GM04504 (cell line): Measurements from ENCODE around the gene RNU5D-1.
"Not testable (repeated sequence)": the region's sequence is repeated elsewhere in the genome, so short reads cannot be mapped to it uniquely, and the experiment has no call there.

Experiments
- DNase-seq: peaks from one replicate; pipeline ENCODE4 v3.0.0-alpha.2; 2012; ENCODE audit warnings: low read depth

The RNU5D-1 gene

DNA sequence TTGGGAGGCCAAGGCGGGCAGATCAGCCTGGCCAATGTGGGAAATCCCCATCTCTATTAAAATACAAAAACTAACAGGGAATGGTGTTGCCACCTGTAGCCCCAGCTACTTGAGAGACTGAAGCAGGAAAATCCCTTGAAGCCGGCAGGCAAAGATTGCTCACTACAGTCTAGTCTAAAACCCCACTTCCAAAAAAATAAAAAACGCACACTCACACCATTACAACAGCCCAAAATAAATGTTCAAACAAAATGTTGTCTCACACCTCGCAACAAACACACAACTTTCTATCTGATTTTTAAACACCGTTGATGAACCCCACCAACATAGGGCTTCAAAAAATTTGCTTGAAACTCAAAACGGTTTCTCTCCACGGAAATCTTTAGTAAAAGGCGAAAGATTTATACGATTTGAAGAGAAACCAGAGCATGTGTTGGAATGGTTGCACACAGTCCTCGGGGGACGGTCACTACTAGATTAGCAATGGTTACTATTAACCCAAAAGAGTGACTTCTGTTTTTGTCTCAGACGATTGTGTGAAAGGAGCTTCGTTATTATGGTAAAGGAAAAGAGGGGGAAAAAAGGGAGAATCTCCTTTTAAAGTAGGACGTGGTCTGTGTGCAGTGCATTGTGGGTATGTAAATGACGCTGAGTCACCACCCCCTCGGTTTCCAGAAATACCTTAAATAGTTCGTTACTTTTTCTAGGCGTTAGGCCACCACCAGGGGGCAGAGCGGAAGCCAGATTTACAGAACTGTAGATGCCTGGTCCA, at the start of gene RNU5D-1:
Gene RNU5D-1, minus strand, starts transcription at position 430 of the 772 bp plus-strand sequence.
- DNase-seq, result peak; percentile 89

DNA sequence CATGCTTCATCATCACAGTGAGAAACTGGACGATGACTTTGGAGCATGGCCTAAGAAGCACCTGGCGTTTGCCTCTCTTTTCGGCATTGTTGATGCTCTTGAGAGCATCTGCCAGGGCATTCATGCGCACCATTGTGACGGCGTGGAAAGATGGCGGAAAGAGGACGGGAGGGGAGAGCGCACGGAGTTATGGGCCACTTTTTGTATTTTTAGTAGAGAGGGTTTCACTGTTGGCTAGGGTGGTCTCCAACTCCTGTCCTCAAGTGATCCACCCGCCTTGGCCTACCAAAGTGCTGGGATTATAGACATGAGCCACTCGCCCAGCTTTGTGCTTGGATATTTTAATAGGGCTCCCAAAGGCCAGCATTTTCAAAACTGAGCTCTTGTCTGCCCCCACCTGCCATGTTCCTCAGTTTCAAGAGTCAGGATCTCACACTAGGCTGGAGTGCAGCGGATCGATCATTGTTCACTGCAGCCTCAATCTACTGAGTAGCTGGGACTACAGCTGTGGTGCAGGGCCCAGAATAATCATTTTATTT, 49.7 kb upstream of the RNU5D-1 start:
- no peak for DNase-seq

DNA sequence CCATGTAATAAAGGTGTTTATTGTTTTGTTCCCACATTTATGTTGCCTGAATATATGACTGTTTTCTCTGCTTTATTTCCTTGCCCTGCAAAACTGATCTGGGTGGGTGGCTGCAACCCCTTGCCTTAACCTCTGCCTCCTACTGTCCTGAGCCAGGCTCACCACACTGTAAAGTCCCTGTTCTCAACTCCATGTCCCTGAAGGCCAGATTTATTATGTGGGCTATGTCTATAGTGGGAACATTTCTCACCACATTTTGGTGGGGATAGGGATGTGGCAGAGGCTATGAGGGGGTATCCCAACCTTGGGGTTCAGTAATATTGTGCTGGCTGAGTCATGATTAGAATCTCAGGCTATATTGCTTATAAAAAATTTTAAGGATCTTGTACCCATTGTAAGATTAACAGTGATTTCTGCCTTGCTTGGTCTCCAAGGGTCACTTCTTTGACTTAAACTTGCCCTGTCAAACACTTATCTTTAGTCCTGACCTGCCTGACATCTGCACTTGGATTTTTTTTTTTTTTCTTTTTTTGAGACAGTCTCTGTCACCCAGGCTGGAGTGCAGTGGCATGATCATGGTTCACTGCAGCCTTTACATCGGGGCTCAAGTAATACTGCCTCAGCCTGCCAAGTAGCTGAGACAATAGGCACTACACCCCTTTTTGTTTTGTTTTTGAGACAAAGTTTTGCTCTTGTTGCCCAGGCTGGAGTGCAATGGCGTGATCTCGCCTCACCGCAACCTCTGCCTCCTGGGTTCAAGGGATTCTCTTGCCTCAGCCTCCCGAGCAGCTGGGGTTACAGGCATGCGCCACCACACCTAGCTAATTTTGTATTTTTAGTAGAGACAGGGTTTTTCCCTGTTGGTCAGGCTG, 48.0 kb upstream of the RNU5D-1 start:
- no peak for DNase-seq

DNA sequence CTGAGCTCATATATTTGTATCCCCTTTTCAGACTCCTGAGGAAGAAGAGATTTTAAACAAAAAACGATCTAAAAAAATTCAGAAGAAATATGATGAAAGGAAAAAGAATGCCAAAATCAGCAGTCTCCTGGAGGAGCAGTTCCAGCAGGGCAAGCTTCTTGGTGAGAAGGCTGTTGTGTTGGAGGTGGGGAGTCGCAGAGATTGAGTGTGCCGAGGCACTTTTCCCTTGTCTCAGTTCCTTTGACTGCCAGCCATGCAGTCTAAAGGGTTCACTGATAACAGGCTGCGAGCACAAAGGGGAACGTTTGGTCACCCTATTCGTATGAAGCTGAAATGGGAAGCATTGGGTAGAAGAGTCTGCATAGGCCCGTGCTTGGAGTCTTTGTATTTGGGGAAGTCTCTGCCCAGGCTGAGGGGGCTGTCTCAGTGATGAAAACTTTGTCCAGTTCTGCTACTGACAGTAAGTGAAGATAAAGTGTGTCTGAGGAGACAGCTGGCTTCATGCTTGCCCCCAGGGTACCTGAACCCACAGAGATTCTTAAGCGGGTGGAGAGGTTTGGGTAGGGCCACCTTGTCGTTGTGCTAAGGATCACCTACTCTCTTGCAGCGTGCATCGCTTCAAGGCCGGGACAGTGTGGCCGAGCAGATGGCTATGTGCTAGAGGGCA, 47.1 kb upstream of the RNU5D-1 start:
- no peak for DNase-seq

- DNase-seq, result no peak
Observed at GRCh38 chr1:44777547-44777946, 46.6 kb upstream of the RNU5D-1 start.

GRCh38 chr1:44776730-44777068, 45.7 kb upstream of the RNU5D-1 start:
- no peak for DNase-seq

GRCh38 chr1:44775930-44776729, 45.2 kb upstream of the RNU5D-1 start:
- DNase-seq, result no peak

- DNase-seq, result peak; percentile 89
Observed at GRCh38 chr1:44775078-44775929, 44.3 kb upstream of the RNU5D-1 start, which contains the start of gene RPS8. TSS of gene RPS8 (plus strand) at chr1:44775540. CDS start at chr1:44775597, 57 bp downstream.

- DNase-seq, result not testable (repeated sequence)
Observed at GRCh38 chr1:44766421-44766820, 35.5 kb upstream of the RNU5D-1 start.

DNA sequence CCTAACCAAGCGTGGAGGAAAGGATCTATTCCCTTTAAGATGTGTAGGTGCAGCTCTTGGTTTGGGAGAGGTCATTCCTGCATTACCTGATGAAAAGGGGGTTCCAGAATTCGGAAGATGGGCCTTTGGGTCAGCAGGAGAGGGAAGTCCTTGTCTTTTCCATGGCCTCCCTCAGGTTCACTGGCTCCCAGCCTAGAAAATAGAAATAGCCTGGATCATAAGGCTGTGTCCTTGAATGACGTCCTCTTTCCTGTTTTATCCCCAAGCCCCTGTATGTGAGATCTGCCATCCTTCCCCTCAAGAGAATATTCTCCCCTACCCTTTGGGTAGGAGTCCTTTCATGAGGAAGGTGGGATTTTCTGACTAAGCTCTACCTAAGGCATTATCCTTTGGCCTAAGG, 29.9 kb upstream of the RNU5D-1 start:
- DNase-seq, result no peak

DNA sequence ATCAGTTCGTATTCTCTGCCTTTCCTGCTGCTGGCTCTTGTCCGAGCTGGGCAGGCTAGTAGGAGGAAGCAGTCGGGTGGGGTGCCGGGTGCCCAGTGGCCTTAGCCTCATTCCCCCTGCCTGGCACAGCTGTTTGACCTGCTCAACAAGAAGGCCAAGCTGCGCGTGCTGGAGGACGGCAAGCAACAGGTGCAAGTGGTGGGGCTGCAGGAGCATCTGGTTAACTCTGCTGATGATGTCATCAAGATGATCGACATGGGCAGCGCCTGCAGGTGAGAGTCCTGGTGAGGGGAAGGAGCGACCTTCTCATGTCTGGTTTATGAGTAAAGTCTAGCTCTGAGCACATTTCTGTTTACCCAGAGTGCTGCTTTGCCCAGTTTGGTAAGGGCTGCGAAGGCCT, 28.1 kb upstream of the RNU5D-1 start:
- no peak for DNase-seq

DNA sequence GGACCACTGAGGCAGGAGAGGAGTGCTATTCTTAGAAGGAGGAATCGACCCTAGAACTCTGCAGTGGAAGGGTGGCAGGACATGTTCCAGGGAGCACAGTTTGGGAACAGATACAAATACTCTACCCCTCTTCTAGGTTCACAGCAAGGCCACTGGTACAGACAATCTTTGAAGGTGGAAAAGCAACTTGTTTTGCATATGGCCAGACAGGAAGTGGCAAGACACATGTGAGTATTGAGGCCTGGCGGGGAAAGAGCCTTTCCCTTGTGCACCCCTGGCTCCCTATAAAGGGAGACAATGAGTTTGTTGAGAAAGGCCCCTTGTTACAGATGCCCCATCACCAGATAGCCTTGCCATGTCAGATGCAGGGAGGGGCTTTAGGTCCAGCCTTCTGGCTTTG, 26.4 kb upstream of the RNU5D-1 start:
- no peak for DNase-seq

GRCh38 chr1:44747878-44748277, 16.9 kb upstream of the RNU5D-1 start:
- no peak for DNase-seq

DNA sequence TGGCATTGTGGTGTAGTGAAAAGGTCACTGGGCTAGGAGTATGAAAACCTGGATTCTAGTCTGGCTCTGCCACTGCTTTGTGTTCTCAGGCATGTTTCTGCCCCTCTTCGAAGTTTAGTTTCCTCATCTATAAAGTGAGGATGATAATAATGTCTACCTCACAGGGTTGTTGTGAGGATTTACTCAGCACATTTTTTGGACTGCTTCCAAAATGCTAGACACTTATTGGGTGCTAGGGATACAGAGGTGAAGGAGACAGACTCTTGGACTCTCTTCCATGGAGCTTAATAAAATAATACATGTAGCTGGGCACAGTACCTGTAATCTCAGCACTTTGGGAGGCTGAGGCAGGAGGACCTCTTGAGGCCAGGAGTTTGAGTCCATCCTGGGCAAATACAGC, 12.2 kb upstream of the RNU5D-1 start:
- DNase-seq, result no peak

DNA sequence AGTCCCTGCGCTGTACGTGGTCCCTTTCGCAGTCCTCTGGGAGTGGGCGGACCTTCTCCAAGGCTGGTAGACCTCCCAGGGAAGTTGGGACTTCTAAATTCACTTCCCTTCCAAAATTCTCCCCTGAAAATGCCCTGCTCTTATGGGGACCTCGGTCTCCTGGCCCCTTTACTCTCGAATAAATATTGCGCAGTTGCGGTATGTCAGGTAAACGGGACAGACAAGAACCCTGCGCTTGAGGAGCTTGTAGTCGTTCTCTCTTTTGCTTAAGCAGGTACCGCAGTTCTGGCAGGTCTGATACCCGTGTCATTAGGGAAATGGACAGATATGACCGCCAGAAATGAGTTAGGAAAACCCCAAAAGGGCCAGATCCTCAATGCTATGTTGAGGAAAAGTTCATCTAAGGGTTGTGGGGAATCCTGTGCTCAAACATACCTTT, 9.2 kb upstream of the RNU5D-1 start:
- no peak for DNase-seq

GRCh38 chr1:44739307-44740178, 8.6 kb upstream of the RNU5D-1 start, which contains the start of gene KIF2C:
TSS of gene KIF2C (plus strand) at chr1:44739837. CDS start at chr1:44739933, 96 bp downstream.
- DNase-seq, result peak; percentile 92

DNA sequence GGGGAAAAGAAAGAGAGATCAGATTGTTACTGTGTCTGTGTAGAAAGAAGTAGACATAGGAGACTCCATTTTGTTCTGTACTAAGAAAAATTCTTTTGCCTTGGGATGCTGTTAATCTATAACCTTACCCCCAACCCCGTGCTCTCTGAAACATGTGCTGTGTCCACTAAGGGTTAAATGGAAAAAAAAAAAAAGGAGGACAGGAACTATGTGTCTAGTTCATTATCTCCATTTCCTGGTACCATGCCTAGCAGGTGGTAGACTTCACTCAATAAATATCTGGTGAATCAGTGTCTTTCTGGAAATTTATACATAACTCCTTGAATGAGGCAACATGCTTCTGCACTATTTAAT, 8.0 kb upstream of the RNU5D-1 start:
- DNase-seq, result not testable (repeated sequence)

DNA sequence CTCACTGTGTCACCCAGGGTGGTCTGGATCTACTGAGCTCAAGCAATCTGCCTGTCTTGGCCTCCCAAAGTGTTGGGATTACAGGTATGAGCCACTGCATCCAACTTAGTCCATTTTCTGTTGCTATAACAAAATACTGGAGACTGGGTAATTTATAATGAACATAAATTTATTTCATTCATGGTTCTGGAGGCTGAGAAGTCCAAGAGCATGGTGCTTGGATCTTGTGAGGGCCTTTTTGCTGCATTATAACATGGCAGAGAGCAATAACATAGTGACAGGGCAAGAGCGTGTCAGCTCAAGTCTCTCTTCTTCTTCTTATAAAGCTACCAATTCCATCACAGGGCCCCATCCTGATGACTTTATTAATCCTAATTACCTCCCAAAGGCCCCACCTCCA, 5.0 kb upstream of the RNU5D-1 start:
- no peak for DNase-seq

DNA sequence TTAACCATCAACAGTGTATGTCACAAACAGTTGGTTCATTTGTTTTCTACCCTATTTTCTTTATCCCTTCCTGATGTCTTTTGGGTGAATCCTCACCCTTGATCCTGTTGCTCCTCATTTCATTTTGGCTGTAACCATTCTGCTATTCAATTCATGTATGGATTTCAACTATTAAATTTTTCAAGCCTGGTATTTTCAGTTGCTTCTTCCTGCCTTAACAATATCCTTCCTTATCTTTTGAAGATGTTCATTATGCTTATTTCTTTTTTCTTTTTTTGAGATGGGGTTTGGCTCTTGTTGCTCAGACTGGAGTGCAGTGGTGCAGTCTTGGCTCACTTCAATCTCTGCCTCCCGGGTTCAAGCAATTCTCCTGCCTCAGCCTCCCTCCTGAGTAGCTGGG, 2.8 kb upstream of the RNU5D-1 start:
- DNase-seq, result no peak

DNA sequence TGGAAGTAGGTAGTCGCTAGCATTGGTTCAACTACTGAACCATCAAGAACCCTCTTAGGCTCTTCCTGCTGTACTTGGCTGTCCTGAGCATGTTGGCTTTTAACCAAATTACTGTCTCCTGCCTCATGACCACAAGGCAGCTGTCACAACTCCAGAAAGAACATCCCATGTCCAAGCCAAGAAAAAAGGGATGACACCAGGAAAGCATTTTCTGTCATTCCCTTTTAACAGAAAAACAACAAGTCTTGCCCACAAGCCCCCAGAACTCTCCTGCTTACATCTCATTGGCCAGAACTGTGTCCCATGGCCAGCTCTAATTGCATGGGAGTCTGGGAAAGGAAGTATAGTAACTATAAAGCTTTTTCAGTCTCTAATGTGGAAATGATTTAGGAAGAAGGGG, 2.4 kb upstream of the RNU5D-1 start:
- DNase-seq, result peak; percentile 74
